ENCODE measurements around the gene KCNJ11. TPM values are rescaled to one million over a fixed set of nuclear protein-coding genes. Genes with fewer than 3 reads are reported as not detected.

KCNJ11 gene
- total and polyA plus RNA-seq, 2 of the 8 experiments (the other 6 are each of a cell fraction or from before 2014, with no cell fraction given): 3.8 to 6.3 TPM

DNA sequence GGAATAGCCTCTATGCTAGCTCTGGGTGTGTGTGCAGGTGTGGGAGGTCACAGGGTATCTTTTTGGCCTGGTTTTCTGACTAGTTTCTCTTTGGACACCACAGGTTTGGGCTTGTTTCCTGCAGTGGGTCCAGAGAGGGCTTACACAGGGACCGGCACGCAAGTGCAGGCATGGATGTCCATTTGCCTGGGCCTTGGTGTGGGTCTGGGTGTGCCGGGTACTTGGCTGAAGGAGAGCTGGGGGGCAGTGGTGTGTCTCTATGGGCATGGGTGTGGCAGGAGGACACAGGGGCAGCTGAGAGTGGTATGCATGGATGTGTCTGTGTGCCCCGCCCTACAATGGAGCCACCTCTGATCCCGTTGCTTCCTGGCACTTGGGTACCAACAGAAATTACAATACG is 7.5 kb upstream of the KCNJ11 start (continued):
- TF ChIP-seq SUZ12 (IDR thresholded peaks at IDR 0.05; ENCODE audit: low read length) (no peak), EGR1 (IDR thresholded peaks at IDR 0.05; ENCODE audit: borderline replicate concordance, low read depth, low read length) (no peak)
